ENCODE measurements around the gene NFIC.

The NFIC gene

DNA sequence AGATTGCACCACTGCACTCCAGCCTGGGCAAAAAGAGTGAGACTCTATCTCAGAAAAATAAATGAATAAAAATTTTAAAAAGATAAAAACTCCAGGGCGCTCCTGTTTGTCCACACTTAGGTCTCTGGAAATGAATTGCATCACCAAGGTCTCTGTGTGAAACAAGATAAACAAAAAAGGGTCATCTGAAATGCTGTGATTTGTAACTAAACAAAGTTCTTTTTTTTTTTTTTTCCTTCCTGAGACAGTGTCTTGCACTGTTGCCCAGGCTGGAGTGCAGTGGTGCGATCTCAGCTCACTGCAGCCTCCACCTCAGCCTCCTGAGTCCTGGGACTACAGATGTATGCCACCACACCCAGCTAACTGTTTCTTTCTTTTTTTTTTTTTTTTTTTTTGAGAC is 151.3 kb downstream of the NFIC start (continued):
- TF ChIP-seq ESRRG (CRISPR knock-in tag; IDR thresholded peaks at IDR 0.05) = no peak
- no peak for TF ChIP-seq ISL1 (CRISPR knock-in tag; IDR thresholded peaks at IDR 0.05)
- TF ChIP-seq, protein P1, sequence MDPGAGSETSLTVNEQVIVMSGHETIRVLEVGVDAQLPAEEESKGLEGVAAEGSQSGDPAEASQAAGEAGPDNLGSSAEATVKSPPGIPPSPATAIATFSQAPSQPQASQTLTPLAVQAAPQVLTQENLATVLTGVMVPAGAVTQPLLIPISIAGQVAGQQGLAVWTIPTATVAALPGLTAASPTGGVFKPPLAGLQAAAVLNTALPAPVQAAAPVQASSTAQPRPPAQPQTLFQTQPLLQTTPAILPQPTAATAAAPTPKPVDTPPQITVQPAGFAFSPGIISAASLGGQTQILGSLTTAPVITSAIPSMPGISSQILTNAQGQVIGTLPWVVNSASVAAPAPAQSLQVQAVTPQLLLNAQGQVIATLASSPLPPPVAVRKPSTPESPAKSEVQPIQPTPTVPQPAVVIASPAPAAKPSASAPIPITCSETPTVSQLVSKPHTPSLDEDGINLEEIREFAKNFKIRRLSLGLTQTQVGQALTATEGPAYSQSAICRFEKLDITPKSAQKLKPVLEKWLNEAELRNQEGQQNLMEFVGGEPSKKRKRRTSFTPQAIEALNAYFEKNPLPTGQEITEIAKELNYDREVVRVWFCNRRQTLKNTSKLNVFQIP (CRISPR knock-in tag; IDR thresholded peaks at IDR 0.05; ENCODE audit: borderline replicate concordance, low read depth) = no peak
- TF ChIP-seq ZFP30 (CRISPR knock-in tag; IDR thresholded peaks at IDR 0.05) = no peak
- no peak for TF ChIP-seq TOX (CRISPR knock-in tag; IDR thresholded peaks at IDR 0.05; ENCODE audit: borderline replicate concordance)

DNA sequence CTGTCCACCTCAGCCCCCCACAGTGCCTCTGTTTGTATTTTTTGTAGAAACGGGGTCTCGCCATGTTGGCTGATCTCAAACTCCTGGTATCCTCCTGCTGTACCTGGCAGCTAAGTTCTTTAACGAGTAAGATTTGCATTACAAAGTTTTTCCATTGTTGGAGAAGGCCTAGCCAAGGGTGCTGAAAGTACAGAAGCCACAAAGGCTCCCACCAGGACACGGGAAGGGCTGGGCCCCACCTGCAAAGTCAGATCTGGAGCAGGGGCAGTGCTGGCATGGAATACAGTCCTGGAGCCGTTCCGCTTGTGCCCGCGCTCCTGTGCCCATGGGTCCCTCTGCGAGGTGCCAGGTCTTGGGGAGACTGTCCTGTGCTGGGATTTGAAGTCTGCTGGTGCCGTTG is 151.9 kb downstream of the NFIC start:
- no peak for ATAC-seq
- TF ChIP-seq SNAI2 (CRISPR knock-in tag; IDR thresholded peaks at IDR 0.05) = no peak

DNA sequence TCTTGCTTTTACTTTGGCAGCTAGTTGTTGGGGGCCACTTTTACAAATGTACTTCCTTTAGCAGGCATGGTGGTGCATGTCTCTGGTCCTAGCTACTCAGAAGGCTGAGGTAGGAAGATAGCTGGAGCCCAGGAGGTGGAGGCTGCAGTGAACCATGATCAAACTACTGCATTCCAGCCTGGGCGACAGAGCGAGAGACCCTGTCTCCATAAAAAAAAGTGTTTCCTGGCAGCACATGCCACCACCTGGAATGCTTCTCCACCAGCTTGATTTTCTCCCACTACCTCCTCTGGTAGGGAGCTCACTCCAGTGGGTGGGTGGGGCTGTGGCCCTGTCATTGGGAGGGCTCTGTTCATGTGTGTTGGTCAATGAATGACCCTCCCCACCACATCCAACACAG is 152.3 kb downstream of the NFIC start:
- ATAC-seq = no peak

More for the DNA sequence above, 152.3 kb downstream of the NFIC start:
- no peak for TF ChIP-seq ZNF70 (CRISPR knock-in tag; IDR thresholded peaks at IDR 0.05)
- no peak for TF ChIP-seq ZNF565 (CRISPR knock-in tag; conservative IDR thresholded peaks at IDR 0.05; ENCODE audit: low read depth)
- no peak for TF ChIP-seq BACH2 (CRISPR knock-in tag; IDR thresholded peaks at IDR 0.05; ENCODE audit: borderline replicate concordance)
- no peak for TF ChIP-seq ISL1 (CRISPR knock-in tag; IDR thresholded peaks at IDR 0.05)
- no peak for TF ChIP-seq ZNF8 (CRISPR knock-in tag; IDR thresholded peaks at IDR 0.05)
- TF ChIP-seq, protein P2, sequence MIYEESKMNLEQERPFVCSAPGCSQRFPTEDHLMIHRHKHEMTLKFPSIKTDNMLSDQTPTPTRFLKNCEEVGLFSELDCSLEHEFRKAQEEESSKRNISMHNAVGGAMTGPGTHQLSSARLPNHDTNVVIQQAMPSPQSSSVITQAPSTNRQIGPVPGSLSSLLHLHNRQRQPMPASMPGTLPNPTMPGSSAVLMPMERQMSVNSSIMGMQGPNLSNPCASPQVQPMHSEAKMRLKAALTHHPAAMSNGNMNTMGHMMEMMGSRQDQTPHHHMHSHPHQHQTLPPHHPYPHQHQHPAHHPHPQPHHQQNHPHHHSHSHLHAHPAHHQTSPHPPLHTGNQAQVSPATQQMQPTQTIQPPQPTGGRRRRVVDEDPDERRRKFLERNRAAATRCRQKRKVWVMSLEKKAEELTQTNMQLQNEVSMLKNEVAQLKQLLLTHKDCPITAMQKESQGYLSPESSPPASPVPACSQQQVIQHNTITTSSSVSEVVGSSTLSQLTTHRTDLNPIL (CRISPR knock-in tag; IDR thresholded peaks at IDR 0.05; ENCODE audit: low read depth) = no peak
- TF ChIP-seq ESRRG (CRISPR knock-in tag; IDR thresholded peaks at IDR 0.05) = no peak
- no peak for TF ChIP-seq ARNTL (CRISPR knock-in tag; IDR thresholded peaks at IDR 0.05; ENCODE audit: borderline replicate concordance, low read depth)
